ENCODE results near the gene ROR1.

DNA sequence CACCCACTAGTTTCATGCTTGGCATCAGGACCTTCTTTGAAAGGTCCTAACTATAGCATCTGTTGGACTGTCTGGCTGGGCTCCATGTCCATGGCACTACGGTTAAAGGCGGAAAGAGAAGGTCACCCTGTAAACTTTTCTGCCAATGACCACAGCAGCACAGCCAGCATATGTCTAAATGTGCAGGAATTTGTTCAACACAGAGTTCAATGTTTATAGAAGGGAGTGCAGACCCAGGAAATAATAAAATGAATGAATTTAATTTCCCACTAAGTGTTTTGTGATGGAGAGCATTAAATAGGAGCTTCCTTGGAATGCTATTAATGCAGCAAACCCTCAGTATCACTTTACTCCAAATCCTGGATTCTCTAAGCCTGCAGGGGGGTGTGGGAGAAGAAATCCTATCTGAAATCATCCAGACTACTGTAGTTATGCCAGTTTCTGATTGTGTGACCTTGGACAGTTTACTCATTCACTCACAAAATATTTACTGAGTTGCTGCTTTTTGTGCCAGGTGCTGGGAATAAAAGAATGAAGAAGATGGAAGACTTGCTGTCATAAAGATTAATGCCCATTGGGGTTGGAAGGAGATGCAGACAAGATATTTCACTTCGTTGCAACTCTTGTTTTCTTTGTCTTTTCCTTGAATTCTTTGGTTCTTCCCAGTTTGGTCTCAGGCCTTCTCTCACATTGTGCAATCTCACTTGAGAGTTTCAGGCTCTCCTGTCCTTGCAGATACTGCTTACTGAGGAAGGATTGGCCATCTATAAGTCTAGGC, 195.0 kb downstream of the ROR1 start:
- TF ChIP-seq, protein P1, sequence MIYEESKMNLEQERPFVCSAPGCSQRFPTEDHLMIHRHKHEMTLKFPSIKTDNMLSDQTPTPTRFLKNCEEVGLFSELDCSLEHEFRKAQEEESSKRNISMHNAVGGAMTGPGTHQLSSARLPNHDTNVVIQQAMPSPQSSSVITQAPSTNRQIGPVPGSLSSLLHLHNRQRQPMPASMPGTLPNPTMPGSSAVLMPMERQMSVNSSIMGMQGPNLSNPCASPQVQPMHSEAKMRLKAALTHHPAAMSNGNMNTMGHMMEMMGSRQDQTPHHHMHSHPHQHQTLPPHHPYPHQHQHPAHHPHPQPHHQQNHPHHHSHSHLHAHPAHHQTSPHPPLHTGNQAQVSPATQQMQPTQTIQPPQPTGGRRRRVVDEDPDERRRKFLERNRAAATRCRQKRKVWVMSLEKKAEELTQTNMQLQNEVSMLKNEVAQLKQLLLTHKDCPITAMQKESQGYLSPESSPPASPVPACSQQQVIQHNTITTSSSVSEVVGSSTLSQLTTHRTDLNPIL (CRISPR knock-in tag; IDR thresholded peaks at IDR 0.05; ENCODE audit: low read depth) = no peak
- TF ChIP-seq ZFP30 (CRISPR knock-in tag; IDR thresholded peaks at IDR 0.05) = no peak

All from SK-N-SH treated with all-trans-retinoic acid at 6 μM for 48 hours (cell line).